ENCODE data around the gene PHF10. TPM values are rescaled to one million over a fixed set of nuclear protein-coding genes. Genes with fewer than 3 reads are reported as not detected.
"Not testable (repeated sequence)": the region's sequence is repeated elsewhere in the genome, so short reads cannot be mapped to it uniquely, and the experiment has no call there.

Gene PHF10
- 10 to 100 TPM; 79.9 to 90.3 TPM for total RNA-seq

GRCh38 chr6:169724494-169725124 is at the start of gene PHF10:
Gene PHF10 (minus strand): TSS chr6:169724500. CDS start chr6:169723931, 569 bp downstream.
- DNase-seq (ENCODE audit: low spot score in 2 of 2) (peak; percentile 56 to 66), ATAC-seq (peak; percentile 43 to 66)
- peaks cover 10 to 20% of the 10 kb centered on the region in 2 donors for H3K36me3 Mint-ChIP-seq
- peak within 1 kb of the TSS; percentile 93 to 96 for H3K27ac Mint-ChIP-seq
- no peaks in the 10 kb centered on the region for H3K9me3 Mint-ChIP-seq

- DNase-seq (ENCODE audit: low spot score in 2 of 2), result no peak
- Mint-ChIP-seq H3K27ac (no peak overlapping the region), H3K36me3 (peaks cover 21 to 23% of the 10 kb centered on the region in 2 donors), H3K9me3 (no peaks in the 10 kb centered on the region)
- ATAC-seq, result no peak
Measured at GRCh38 chr6:169766921-169767736, 42.8 kb upstream of the PHF10 start.

- ATAC-seq (no peak), DNase-seq (ENCODE audit: low spot score in 2 of 2) (no peak)
- Mint-ChIP-seq H3K27ac (no peak overlapping the region), H3K9me3 (no peaks in the 10 kb centered on the region), H3K36me3 (peaks cover 21 to 23% of the 10 kb centered on the region in 2 donors)
Measured at GRCh38 chr6:169766232-169766631, 41.9 kb upstream of the PHF10 start.

DNA sequence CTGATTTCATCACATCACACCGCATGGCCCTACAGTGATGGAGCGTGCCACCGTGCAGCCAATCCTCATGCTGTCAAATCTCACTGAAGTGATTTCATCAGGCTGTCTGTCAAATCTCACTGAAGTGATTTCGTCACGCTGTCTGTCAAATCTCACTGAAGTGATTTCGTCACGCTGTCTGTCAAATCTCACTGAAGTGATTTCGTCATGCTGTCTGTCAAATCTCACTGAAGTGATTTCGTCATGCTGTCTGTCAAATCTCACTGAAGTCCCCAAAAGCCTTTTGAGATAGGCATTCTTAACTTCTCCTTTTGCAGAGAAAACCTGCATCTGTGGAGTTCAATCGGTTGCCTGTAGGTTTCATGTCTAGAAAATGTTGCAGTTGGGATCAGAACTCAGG is 41.5 kb upstream of the PHF10 start:
- peaks cover 21 to 23% of the 10 kb centered on the region in 2 donors for H3K36me3 Mint-ChIP-seq
- ATAC-seq; H3K9me3 Mint-ChIP-seq; DNase-seq (ENCODE audit: low spot score in 2 of 2); H3K27ac Mint-ChIP-seq: not testable (repeated sequence)

- H3K27ac Mint-ChIP-seq, result peak overlapping the region in 1 of 2 donors; percentile 81
- DNase-seq (ENCODE audit: low spot score in 2 of 2) (no peak), ATAC-seq (no peak)
- H3K9me3 Mint-ChIP-seq, result no peaks in the 10 kb centered on the region
- peaks cover 17 to 18% of the 10 kb centered on the region in 2 donors for H3K36me3 Mint-ChIP-seq
Measured at GRCh38 chr6:169763881-169764280, 39.6 kb upstream of the PHF10 start.

- Mint-ChIP-seq H3K27ac (no peak overlapping the region), H3K9me3 (no peaks in the 10 kb centered on the region), H3K36me3 (peaks cover 17 to 18% of the 10 kb centered on the region in 2 donors)
- ATAC-seq (no peak), DNase-seq (ENCODE audit: low spot score in 2 of 2) (no peak)
Measured at GRCh38 chr6:169763308-169763707, 39.0 kb upstream of the PHF10 start.

GRCh38 chr6:169755162-169755561 is 30.9 kb upstream of the PHF10 start:
- no peak for DNase-seq (ENCODE audit: low spot score in 2 of 2)
- peaks cover 24% of the 10 kb centered on the region in 2 donors for H3K36me3 Mint-ChIP-seq
- no peak for ATAC-seq
- H3K9me3 Mint-ChIP-seq, result no peaks in the 10 kb centered on the region
- H3K27ac Mint-ChIP-seq, result no peak overlapping the region

- Mint-ChIP-seq H3K27ac (peak overlapping the region; percentile 90 to 95), H3K9me3 (no peaks in the 10 kb centered on the region), H3K36me3 (peaks cover 24 to 42% of the 10 kb centered on the region in 2 donors)
- DNase-seq (ENCODE audit: low spot score in 2 of 2), result no peak
- ATAC-seq, result no peak
Measured at GRCh38 chr6:169752074-169752623, 27.8 kb upstream of the PHF10 start.

DNA sequence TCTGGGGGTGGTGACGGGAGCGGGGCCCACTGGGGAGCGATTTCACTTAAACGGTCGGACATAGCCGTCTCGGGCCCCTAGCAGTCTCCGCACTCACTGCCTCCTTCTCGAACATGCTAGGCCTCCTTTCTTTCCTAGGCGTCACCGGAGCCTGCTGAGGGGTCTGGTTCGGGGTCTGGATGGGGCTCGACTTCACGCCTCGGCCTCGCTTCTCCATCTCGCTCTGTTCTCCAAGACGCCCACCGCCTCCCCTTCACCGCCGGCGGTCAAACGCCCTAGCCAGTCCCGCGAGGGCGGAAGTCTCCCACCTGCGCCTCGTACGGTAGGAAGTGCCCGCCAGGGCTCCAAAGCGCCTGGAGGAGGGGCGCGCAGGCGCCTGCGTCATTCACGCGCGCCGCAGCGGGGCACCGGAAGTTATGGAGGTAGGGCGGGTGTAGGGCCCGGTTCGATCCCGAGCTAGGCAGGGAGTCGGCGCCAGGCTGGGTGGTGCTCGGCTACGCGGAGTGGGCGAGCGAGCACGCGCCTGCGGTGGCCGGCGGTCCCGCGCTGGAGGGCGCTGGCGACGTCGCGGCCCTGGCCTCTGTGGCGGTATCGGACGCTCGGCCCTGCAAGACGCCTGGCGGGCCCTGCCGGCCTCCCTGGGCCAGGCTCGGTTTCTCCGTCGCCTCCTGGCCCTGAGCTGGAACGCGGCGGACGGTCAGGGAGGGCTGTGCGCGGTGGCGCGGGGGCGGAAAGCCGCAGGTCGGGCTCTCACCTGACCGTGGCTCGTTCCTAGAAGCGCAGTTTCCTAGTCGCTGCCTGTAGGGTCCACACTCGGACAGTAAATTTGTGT is 27.2 kb upstream of the PHF10 start, which contains the start of the genes DYNLT2 and ERMARD:
Gene DYNLT2, minus strand, starts transcription at position 331 of the 832 bp plus-strand sequence. Its CDS starts 114 bp downstream, at position 217.
Gene ERMARD, plus strand, starts transcription at position 381 of the 832 bp plus-strand sequence. Its CDS starts 36 bp downstream, at position 417.
- peaks cover 0 to 1% of the 10 kb centered on the region in 2 donors for H3K9me3 Mint-ChIP-seq
- peak; percentile 95 to 99 for ATAC-seq
- peaks cover 20 to 38% of the 10 kb centered on the region in 2 donors for H3K36me3 Mint-ChIP-seq
- H3K27ac Mint-ChIP-seq, result peak within 1 kb of the TSS; percentile 95 to 100
- DNase-seq (ENCODE audit: low spot score in 2 of 2), result peak; percentile 89 to 95

- Mint-ChIP-seq H3K36me3 (peaks cover 15 to 31% of the 10 kb centered on the region in 2 donors), H3K27ac (no peak overlapping the region), H3K9me3 (peaks cover 0 to 5% of the 10 kb centered on the region in 2 donors)
- ATAC-seq, result no peak
- DNase-seq (ENCODE audit: low spot score in 2 of 2), result no peak
Measured at GRCh38 chr6:169746556-169746955, 22.3 kb upstream of the PHF10 start.

DNA sequence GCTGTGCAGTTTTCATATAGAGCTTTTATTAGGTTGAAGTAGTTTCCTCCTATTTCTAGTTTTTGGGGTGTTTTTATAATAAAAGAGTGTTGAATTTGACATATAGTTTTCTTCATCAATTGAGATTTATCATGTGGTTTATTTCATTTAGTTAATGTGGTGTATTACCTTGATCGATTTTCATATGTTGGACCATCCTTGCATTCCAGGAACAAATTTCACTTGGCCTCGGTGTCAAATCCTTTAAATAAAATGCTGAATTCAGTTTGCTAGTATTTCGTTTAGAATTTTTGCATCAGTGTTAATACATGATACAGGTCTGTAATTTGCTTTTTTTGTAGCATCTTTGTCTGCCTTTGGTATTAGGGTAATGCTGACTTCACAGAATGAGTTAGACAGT is 21.1 kb upstream of the PHF10 start:
- Mint-ChIP-seq H3K27ac (no peak overlapping the region), H3K9me3 (peaks cover 0 to 5% of the 10 kb centered on the region in 2 donors), H3K36me3 (peaks cover 6 to 21% of the 10 kb centered on the region in 2 donors)
- ATAC-seq (no peak), DNase-seq (ENCODE audit: low spot score in 2 of 2) (no peak)

DNA sequence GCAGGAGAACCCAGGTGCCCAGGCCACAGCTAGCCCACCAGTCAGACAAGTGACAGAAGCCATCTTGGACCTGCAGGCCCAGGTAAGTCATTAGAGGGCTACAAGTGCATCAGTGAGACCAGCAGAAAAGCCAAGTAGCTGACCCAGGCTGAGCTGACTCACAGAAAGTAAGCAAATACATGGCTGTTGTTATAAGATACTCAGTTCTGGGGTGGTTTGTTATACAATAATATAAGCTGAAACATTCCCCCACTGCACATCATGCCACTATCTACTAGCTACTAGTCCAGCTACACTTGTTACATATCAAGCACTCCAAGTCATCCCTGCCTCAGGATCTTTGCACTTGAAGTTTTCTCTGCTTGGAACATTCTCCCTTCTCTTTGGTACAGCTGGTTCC is 17.0 kb upstream of the PHF10 start:
- no peaks in the 10 kb centered on the region for H3K36me3 Mint-ChIP-seq
- H3K27ac Mint-ChIP-seq, result no peak overlapping the region
- H3K9me3 Mint-ChIP-seq, result peaks cover 0 to 2% of the 10 kb centered on the region in 2 donors
- ATAC-seq, result no peak
- no peak for DNase-seq (ENCODE audit: low spot score in 2 of 2)

GRCh38 chr6:169738976-169739529 is 14.8 kb upstream of the PHF10 start:
- Mint-ChIP-seq H3K27ac (no peak overlapping the region), H3K36me3 (peaks cover 0 to 10% of the 10 kb centered on the region in 2 donors), H3K9me3 (no peaks in the 10 kb centered on the region)
- no peak for DNase-seq (ENCODE audit: low spot score in 2 of 2)
- ATAC-seq, result no peak

GRCh38 chr6:169738204-169738975 is 14.1 kb upstream of the PHF10 start:
- ATAC-seq (no peak), DNase-seq (ENCODE audit: low spot score in 2 of 2) (no peak)
- peaks cover 0 to 10% of the 10 kb centered on the region in 2 donors for H3K36me3 Mint-ChIP-seq
- no peaks in the 10 kb centered on the region for H3K9me3 Mint-ChIP-seq
- H3K27ac Mint-ChIP-seq, result no peak overlapping the region

GRCh38 chr6:169729961-169730360 is 5.7 kb upstream of the PHF10 start:
- peaks cover 0 to 7% of the 10 kb centered on the region in 2 donors for H3K36me3 Mint-ChIP-seq
- ATAC-seq, result no peak
- DNase-seq (ENCODE audit: low spot score in 2 of 2), result no peak
- H3K27ac Mint-ChIP-seq, result no peak overlapping the region
- H3K9me3 Mint-ChIP-seq, result no peaks in the 10 kb centered on the region
